NCI-H524 (cell line): Measurements from ENCODE around the gene MEIS3.
"Not testable (repeated sequence)": the region's sequence is repeated elsewhere in the genome, so short reads cannot be mapped to it uniquely, and the experiment has no call there.

ENCODE experiments used
- DNase-seq, 2 experiments: peaks; one replicate each; lab custom pipeline; 2025; lab: John Stamatoyannopoulos, UW

MEIS3 gene

DNA sequence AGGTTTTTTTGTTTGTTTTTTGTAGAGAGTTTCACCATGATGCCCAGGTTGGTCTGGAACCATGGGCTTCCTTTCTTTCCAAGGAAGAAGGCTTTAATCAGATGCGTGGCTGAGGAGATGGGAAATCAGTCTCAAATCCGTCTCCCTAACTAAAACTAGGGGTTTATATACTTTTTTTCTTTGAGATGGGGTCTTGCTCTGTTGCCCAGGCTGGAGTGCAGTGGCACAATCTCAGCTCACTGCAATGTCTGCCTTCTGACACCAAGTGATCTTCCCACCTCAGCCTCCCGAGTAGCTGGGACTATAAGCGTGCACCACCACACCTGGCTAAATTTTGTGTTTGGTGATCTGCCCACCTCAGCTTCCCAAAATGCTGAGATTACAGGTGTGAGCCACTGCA is 34.8 kb downstream of the MEIS3 start:
- not testable (repeated sequence) for DNase-seq

DNA sequence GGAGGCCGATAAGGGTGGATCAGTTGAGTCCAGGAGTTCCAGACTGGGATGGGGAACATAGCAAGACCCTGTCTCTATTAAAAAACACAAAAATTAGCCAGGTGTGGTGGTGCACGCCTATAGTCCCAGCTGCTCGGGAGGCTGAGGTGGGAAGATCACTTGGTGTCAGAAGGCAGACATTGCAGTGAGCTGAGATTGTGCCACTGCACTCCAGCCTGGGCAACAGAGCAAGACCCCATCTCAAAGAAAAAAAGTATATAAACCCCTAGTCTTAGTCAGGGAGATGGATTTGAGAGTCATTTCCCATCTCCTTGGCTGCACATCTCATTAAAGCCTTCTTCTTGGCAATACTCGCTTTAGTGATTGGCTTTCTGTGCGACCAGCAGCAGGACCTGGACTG is 35.4 kb downstream of the MEIS3 start:
- not testable (repeated sequence) for DNase-seq

DNA sequence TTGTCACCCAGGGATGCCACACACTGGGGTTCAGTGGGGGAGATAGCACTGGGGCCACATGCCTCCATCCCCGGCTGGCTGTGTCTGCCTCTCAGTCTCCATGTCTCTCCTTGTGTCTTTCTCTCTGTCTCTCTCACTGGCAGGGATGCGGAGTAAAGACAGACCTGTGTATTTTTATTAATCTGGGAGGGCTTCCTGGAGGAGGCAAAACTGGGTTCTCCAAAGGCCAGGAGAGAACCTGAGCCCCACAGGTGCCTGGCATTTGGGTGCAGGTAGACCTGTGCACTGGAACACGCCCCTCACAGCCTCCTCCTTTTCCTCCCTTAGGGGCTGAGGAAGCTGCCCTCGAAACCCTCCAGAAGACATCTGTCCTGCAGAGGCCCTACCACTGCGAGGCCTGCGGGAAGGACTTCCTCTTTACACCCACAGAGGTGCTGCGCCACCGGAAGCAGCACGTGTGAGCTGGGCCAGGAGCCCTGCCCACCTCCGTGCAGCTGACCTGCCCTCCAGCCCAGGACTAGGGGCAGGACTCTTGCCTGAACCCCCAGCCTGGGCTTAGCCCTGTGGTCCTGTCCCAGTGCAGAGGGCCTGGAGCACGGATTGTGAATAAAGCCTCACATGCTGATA is 37.6 kb downstream of the MEIS3 start:
- DNase-seq: no peak

DNA sequence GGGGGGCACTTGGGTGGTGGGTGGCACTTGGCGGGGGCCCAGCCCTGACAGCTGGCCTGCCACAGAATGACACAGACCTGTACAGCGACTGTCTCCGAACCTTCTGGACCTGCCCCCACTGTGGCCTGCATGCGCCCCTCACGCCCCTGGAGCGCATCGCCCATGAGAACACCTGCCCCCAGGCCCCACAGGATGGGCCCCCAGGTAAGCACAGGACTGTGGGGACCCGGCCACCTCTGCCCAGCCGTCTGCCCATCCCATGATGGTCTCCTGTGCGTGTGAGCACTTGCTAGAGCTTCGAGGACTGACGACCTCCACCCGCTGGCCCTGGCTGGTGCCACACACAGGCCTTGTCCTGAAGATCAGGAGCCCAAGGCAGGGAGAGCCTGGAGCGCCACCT is 38.2 kb downstream of the MEIS3 start:
- DNase-seq: no peak

DNA sequence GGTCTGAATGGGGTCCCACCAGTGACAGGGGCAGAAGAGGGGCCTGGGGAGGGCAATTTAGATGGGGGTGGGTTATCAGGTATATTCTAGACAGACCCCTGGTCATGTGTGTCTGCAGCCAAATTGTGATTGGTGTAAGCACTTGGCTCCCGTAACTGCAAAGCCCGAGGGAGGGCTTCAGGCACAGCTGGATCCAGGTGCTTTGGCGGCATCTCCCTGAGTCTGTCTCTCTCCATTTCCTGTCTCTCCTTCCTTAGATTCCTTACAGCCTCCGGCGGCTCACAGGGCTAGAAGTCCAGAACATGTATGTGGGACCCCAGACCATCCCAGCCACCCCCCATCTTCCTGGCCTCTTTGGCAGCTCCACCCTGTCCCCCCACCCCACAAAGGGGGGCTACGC is 38.8 kb downstream of the MEIS3 start:
- no peak for DNase-seq

DNA sequence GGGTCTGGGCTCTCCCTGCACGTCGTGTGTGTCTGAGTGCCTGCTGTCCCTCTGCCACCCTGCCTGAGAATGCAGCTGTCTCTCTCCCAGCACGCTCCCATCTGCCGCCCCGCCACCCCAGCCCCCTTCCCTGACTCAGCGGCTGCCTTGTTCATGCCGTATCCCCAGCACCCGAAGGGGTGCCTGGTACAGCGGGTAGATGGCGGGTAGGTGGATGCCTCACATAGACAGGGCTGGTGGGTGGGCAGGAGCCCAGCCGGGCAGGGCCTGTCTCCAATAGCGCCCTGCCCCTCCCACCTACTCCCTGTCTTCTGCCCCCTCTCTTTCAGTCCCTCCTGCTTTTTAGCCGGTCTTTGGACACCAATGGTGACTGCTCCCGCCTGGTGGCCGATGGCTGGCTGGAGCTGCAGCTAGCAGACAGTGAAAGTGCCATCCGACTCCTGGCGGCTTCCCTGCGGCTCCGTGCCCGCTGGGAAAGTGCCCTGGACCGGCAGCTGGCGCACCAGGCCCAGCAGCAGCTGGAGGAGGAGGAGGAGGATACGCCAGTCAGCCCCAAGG is 39.9 kb downstream of the MEIS3 start:
- DNase-seq: peak; percentile 84 to 93

DNA sequence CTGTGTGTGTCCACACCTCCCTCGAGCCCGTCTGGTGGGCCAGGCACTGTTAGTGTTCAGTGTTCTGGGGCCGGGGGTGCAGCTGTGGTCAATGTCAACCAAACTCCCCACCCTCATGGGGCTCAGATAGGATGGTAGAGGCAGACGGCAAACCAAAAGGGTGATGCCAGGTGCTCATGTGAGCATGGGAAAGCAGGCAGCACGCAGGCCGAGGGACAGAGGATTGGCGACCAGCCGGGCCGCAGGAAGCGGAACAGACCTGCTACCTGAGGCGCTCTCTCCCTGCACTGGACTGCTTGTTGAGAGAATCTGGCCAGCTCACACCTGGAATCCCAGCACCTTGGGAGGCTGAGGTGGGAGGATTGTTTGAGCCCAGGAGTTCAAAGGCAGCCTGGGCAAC is 41.1 kb downstream of the MEIS3 start:
- no peak for DNase-seq

DNA sequence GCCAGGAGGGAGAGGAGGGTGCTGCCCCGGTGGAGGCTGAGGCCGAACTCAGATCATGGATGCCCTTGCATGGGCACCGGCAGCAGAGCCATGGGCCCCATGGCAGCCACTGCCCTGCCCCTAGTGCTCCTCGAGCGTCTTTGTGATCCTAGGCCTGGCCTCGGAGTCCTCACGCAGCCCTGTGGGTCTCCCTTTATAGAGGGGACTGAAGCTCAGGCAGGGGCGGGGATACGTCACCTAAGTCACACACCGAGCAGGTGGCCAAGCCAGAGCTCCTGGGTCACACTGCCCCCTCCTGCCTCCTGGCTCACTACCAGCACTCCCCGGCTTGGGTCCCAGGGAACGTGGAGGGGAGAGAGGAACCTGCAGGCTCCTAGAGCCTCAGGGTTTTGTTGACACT is 41.5 kb downstream of the MEIS3 start:
- peak in 1 of 2 experiments; percentile 24 for DNase-seq

DNA sequence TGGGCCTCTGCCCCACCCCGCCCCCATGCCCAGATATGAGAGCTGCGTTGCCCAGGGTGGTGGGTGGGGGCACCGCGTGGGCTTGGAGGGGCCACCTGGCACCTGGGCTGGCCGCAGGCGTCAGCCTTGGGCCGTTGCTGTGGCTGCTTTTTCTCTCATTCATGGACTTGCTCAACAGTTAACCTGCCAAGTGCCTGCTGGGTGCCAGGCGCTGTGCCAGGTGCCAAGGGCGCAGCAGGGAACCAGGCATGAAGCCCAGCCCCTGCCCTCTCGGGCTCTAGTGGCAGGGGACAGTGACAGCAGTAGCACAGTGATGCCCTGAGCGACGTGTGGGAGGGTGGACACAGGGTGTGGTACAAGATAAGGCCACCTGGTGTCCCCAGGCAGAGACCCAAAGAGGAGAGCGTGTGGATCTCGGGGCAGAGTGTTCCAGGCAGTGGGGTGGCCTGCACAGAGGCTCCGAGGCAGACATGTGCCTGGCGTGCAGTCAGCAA is 42.1 kb downstream of the MEIS3 start:
- DNase-seq: no peak

DNA sequence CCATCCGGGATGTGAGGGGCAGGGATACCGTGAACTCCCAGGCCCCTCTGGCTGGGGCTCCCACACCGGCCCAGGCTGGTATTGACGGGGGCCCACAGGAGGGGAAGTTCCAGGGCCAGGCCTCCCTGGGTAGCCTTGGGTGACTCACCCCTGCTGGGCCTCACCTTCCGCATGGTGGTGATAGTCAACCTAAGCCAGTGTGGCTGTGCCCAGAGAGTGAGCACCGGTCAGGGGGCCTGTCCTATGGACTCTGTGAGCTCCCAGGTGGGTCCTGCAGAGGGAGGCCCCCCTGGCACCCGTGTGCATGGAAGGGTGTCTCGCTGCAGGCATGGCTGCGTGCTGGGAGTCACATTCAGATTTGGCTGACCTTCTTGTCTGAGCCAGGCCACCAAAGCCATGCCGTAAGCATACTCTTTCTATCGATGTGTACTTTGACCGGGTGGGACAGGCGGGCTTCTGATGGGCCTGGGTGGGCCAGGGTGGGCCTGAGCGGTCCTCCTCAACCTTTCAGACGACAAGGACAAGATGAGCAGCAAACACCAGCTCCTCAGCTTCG is 42.7 kb downstream of the MEIS3 start:
- DNase-seq: no peak

DNA sequence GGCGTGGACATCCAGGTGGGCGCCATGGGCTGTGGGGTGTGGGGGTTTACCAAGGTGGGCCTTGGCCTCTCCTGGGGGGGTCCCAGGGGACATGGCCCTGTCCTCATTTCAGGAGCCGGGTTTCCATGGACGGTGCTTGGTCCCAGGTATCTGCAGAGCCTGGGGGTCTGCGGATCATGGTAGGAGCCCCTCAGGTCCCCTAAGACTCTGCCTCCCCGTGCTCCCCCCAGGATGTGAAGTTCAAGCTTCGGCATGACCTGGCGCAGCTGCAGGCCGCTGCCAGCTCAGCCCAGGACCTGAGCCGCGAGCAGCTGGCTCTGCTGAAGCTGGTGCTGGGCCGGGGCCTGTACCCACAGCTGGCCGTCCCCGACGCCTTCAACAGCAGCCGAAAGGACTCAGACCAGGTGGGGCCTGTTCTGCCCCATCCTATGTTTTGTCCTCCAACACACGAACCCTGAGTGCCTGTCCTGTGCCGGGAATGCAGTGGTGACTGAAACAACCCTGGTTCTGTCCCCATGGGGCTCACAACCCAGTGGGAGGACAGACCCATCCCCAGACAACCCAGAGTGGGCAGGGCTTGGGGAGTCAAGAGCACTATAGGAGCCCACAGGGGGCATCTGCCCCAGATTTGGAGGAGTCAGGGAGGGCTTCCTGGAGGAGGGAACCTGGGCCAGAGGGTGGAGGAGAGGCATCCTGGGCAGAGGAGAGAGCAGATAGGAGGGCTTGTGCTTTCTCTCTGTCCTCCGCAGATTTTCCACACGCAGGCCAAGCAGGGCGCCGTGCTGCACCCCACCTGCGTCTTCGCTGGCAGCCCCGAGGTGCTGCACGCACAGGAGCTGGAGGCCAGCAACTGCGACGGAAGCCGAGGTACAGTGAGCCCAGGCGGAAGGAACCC is 43.4 kb downstream of the MEIS3 start:
- no peak for DNase-seq

DNA sequence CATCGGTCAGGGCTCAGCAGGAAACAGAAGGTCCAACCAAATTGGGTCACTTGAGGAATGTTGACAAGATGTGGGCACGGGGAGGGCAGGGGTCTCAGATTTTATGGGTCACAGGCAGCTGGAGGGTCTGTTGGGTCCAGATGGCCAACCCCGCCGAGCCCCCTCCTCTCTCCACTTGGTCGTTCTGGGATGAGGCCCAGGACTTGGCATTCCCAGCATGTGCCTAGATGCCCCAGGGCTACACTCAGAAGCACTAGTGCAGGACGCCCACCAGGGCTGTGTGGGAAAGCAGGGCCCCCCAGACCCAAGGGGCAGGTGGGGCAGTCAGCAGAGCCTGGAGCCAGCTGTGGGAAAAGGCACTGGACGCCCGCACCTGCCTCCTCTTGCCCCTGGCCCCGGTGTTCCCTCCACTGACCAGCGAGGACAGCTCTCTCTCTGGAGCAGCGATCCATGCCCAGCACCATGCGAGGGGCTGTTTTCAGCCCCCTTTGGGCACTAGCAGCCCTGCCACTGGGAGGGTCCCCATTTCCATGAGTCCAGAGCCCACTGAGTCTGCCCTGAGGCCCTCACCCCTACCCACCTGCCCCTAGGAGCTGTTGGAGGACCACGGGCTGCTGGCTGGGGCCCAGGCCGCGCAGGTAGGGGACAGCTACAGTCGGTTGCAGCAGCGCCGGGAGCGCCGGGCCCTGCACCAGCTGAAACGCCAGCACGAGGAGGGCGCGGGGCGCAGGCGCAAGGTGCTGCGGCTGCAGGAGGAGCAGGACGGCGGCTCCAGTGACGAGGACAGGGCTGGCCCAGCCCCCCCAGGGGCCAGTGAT is 44.2 kb downstream of the MEIS3 start:
- no peak for DNase-seq

DNA sequence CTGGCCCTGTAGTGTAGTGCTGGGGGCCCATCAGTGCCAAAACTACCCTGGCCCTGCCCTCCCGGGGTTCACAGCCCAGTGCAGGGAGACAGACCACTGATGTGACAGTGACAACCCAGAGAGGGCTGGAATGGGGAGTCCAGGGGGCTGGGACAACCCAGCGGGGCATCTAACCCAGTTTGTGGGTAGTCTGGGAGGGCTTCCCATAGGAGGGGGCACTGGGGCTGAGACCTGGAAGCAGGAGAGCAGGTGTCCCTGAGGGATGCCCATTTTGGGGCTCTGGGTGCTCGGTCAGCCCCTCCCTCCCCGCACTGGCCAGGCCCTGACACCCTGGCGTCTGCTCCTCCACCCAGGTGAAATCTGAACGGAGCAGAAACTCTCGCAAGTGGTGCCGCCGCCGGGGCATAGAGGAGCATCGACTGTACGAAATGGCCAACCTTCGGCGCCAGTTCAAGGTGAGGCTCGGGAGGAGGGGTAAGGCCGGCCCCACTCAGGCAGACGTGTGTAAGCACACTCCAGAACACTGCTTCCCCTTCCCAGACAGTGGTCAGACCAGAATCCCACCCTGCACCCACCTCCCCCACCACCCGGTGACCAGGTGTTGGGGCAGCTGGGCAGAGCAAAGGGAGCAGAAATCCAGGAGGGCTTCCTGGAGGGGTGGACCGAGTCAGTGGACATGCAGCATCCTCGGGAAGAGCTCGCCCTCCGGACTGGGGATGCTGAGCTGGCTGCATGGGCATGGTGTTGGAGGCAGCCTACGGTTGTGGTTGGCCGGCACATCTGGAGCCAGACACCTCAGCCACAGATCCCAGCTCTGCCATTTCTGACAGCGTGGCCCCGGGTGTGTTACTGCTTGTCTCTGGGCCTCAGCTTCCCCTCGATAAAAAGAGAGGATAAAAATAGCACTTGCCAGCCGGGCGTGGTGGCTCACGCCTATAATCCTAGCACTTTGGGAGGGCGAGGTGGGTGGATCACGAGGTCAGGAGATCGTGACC is 45.8 kb downstream of the MEIS3 start:
- no peak for DNase-seq

DNA sequence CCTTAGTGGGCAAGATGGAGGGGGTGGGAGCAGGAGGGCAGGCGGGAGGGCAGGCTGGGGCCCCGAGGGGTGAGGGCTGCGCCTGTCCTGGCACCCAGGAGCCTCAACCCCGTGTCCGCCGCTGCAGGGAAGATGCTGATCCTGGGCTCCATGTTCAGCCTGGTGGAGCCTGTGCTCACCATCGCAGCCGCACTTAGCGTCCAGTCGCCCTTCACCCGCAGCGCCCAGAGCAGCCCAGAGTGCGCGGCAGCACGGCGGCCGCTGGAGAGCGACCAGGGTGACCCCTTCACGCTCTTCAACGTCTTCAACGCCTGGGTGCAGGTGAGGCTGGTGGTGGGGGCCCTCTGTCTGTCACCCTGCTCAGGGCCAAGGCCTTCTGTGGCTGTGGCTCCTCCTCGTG is 46.7 kb downstream of the MEIS3 start:
- no peak for DNase-seq

DNA sequence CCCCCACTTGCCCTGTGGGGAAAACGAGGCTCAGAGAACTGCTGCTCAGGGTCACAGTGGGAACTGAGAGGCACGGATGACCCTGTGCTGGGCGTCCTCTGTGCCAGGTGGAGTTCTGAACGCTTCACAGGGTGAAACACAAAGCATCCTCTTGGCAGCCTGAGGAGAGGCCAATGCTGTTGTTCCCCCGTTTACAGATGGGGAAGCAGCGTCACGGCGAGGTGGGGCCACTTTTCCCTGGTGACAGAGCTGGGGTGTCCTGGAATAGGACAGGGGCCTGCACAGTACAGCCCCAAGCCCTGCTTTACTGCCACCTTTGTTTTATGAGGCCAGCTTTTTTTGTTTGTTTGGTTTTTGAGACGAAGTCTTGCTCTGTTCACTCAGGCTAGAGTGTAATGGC is 48.1 kb downstream of the MEIS3 start:
- no peak for DNase-seq

DNA sequence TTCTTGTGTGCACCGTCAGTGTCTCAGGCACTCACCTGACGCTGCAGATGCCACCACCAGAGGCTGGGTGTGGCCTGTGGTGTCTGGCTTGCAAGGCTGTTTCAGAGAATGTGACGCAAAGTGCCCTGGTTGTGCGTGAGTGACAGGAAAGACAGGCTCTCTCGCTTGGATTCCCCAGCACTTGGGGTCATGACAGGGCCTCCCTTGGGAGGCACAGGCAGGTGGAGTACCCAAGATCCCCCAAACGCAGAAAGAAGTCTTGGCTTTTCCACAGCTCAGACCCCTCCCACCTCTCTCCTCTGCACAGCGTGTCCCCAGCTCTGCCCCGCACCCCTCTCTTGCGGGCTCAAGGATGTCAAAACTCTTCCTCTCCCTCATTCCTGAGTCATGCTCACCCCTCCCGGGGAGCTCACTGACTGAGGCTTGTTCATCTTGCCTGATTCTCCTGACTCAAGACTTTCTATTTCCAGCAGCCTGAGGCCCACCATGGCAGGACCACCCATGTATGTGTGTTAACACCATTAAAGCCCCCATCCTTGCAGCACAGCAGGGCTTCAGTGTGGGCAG is 49.2 kb downstream of the MEIS3 start:
- no peak for DNase-seq

DNA sequence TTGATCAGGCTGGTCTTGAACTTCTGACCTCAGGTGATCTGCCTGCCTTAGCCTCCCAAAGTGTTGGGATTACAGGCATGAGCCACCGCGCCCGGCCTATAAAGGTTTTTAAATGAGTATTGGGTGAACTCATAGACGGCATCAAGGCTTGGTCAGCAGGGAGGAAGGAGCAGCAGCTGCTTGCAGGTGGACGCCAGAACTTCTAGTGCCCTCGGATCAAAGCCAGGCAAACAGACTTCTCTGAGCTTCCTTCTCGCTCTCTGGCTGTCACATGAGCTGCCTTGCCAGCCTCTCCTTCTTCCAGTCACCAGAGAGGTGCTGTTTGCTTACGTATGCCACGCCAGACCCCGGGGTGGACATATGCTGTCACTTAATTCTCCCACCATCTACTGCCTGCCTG is 53.9 kb downstream of the MEIS3 start:
- DNase-seq: peak in 1 of 2 experiments; percentile 20

DNA sequence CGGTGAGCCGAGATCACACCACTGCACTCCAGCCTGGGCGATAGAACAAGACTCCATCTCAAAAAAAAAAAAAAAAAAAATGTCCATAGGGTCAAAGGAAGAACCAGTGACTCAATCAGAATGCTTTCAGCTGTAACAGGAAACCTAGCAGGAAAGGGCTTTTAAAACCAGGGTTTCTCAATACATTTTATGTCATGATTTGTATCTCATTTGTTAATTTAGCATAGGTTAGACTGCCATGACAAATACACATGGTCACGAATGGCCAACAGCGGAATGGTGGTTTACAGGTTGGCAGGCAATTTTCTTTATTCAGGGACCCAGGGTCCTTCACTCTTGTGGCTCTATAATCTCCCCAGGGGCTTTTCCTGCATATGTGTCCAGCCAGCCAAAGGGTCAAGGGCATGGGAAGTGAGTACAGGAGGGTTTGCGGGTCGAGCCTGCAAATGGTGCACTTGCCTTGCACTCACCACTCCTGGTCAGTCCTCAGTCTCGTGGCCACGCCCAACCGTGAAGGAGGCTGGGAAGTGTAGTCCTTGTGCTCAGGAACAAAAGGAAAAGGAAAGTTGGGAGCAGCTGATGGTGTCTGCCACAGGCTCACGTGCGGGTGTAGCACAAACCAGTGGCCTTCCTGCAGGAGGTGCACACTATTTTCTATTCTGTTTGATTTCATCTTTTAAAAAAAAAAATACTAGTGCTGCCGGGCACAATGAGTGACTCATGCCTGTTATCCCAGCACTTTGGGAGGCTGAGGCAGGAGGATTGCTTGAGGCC is 55.4 kb downstream of the MEIS3 start:
- DNase-seq: no peak

DNA sequence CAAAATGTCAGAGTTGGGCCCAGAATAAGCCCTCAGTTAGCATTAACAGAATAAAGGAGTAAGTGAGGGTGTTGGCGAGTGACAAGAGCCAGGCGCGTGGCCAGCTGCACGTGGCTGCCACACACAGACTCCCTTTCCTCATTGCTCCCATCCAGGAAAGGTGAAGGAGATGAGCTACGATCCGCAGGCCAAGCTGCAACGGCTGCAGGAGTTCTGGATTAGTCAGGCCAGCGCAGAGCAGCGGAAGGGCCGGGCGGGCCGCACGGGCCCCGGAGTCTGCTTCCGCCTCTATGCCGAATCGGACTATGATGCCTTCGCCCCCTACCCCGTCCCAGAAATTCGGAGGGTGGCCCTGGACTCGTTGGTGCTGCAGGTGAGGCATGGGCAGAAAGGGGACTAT is 57.0 kb downstream of the MEIS3 start:
- no peak for DNase-seq

DNA sequence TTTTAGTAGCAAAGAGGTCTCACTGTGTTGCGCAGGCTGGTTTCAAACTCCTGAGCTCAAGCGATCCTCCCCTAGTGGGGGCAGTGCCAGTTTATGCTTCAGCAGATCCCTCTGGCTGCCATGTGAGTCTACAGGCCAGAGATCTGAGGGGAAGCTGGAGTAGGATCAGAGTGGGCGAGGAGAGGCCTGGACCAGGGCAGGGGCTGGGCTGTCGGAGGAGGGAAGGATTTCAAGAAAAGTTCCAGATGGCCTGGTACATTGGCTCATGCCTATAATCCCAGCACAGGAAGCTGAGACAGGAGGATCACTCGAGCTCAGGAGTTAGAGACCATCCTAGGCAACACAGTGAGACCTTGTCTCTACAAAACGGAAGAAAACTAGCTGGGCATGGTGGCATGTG is 60.4 kb downstream of the MEIS3 start:
- DNase-seq: no peak
